Brain microvascular endothelial cell (primary cell): ENCODE measurements around the gene AGPAT2.

ENCODE experiments used
- DNase-seq: peaks from one replicate; pipeline ENCODE4 v3.0.0-alpha.2; 2020
- H3K27ac ChIP-seq: fragments of 250-450 bp; sonication (Bioruptor Pico); 2 replicates; pipeline ENCODE4 v1.5.1; 2020; ENCODE audit warnings: mild to moderate bottlenecking, moderate library complexity
- H3K27me3 ChIP-seq: fragments of 250-450 bp; sonication (Bioruptor Pico); replicated peaks from 2 replicates; pipeline ENCODE4 v1.5.1; 2020; ENCODE audit warnings: mild to moderate bottlenecking
- H3K36me3 ChIP-seq: fragments of 250-450 bp; sonication (Bioruptor Pico); replicated peaks from 2 replicates; pipeline ENCODE4 v1.5.1; 2020; ENCODE audit warnings: mild to moderate bottlenecking
- H3K4me3 ChIP-seq: 2 replicates; pipeline ENCODE4 v1.5.1; 2011; ENCODE audit warnings: low read depth, mild to moderate bottlenecking, control low read depth, low read length, moderate library complexity
- in situ Hi-C: cut with HindIII; loops from 2 replicates; pipeline ENCODE4 v1.10.0; 2017; ENCODE audit warnings: low sequenced_read_pairs, low pct_ligation_motif_present
- TF ChIP-seq, protein P1 (sequence below): IDR thresholded peaks from 2 replicates; pipeline ENCODE4 v1.5.1; 2011; ENCODE audit warnings: low read depth, mild to moderate bottlenecking, moderate library complexity, low read length, control low read depth, inconsistent platforms; ENCODE audit errors: missing control alignments

AGPAT2 gene

DNA sequence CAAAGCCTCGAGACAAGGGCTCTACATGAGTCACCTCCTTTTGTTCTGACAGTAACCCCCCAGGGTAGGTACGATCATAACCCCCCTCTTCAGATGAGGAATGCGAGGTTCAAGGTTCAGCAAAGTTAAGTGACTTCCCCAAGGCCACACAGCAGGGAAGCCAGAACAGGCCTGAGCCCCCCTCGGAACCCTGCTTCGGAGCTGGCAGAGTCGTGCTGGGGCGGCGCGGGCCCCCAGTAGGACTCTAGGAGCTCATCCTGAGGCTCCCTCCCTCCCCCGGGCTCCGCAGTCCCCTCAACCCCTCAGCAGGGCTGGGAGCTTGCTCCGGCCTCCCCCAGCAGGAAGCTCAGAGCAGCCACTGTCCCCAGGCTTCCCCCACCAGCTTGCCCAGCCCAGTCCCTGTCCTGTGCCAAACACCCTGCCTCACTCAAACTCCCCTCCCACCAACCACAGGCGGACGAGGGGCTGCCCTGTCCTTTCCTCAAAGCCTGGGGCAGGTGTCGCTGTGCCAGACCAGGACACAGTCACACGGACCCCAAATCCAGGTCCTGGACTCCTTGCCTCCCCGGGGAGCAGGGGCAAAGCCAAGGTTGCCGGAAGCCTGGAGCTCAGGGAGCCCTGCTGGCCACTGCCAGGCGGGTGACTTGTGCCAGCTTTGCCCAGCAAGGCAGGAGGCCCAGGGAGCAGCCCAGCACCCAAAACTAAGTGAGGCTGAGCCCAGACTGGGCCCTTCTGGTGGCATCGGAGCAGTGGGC, 5.1 kb downstream of the AGPAT2 start:
- Histone ChIP-seq H3K4me3 (no peak overlapping the region), H3K36me3 (no peaks in the 10 kb centered on the region), H3K27ac (no peak overlapping the region), H3K27me3 (no peaks in the 10 kb centered on the region)
- in situ Hi-C loops, result no loop called here
- DNase-seq, result no peak
- TF ChIP-seq, protein P1, sequence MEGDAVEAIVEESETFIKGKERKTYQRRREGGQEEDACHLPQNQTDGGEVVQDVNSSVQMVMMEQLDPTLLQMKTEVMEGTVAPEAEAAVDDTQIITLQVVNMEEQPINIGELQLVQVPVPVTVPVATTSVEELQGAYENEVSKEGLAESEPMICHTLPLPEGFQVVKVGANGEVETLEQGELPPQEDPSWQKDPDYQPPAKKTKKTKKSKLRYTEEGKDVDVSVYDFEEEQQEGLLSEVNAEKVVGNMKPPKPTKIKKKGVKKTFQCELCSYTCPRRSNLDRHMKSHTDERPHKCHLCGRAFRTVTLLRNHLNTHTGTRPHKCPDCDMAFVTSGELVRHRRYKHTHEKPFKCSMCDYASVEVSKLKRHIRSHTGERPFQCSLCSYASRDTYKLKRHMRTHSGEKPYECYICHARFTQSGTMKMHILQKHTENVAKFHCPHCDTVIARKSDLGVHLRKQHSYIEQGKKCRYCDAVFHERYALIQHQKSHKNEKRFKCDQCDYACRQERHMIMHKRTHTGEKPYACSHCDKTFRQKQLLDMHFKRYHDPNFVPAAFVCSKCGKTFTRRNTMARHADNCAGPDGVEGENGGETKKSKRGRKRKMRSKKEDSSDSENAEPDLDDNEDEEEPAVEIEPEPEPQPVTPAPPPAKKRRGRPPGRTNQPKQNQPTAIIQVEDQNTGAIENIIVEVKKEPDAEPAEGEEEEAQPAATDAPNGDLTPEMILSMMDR, result no peak

DNA sequence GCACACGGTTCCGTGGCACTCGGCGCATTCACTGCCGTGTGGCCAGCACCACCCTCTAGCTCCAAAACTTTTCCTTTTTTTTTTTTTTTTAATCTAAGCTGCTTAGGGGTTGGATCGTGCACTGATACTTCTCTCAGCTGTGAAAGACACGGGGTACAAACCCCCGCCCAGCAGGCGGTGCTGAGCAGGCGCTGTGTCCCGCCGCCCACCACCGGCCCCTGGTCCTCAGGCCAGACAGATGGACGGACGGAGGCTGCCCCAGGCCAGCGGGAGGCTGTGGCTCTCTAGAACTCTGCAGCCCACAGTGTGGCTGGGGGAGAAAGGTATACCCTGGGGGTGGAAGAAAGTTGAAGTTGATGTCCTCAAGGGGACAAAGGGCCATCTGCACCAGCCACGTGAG, 6.2 kb downstream of the AGPAT2 start:
- no peak for DNase-seq
- Histone ChIP-seq H3K4me3 (no peak overlapping the region), H3K36me3 (no peaks in the 10 kb centered on the region), H3K27me3 (no peaks in the 10 kb centered on the region), H3K27ac (no peak overlapping the region)
- in situ Hi-C loops, result no loop called here
- TF ChIP-seq, protein P1, result no peak

- no peaks in the 10 kb centered on the region for H3K27me3 ChIP-seq
- in situ Hi-C loops, result no loop called here
- no peak overlapping the region for H3K4me3 ChIP-seq
- TF ChIP-seq, protein P1, result no peak
- no peak overlapping the region for H3K27ac ChIP-seq
- no peak for DNase-seq
- H3K36me3 ChIP-seq, result no peaks in the 10 kb centered on the region
Measured at GRCh38 chr9:136679431-136679941, 7.8 kb downstream of the AGPAT2 start.

DNA sequence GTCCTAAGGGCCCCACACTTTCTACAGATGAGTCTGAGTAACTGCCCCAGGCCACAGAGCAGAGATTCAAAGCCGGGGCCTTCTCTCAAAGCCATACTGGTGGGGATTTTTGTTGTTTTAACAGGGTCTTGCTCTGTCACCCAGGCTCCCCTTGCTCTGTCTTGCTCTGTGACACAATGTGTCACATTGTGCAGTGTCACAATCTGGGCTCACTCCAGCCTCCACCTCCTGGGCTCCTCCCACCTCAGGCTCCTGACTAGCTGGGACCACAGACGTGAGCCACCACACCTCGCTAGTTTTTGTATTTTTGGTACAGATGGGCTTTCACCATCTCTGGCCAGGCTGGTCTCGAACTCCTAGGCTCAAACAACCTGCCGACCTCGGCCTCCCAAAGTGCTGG, 8.6 kb downstream of the AGPAT2 start:
- in situ Hi-C loops, result no loop called here
- Histone ChIP-seq H3K36me3 (no peaks in the 10 kb centered on the region), H3K27me3 (no peaks in the 10 kb centered on the region), H3K4me3 (no peak overlapping the region), H3K27ac (no peak overlapping the region)
- TF ChIP-seq, protein P1, result no peak
- no peak for DNase-seq

- TF ChIP-seq, protein P1, result no peak
- no peak overlapping the region for H3K27ac ChIP-seq
Measured at GRCh38 chr9:136678034-136678433, 9.2 kb downstream of the AGPAT2 start.

More at GRCh38 chr9:136678034-136678433, 9.2 kb downstream of the AGPAT2 start:
- in situ Hi-C loops, result no loop called here
- H3K4me3 ChIP-seq, result no peak overlapping the region
- H3K36me3 ChIP-seq, result no peaks in the 10 kb centered on the region
- DNase-seq, result no peak
- no peaks in the 10 kb centered on the region for H3K27me3 ChIP-seq
